AG09319 (cell line): ENCODE results near the gene IL15RA.

ENCODE experiments used
- DNase-seq: peaks from one replicate; pipeline ENCODE4 v3.0.0-alpha.2; 2010; ENCODE audit warnings: low read depth; ENCODE audit errors: extremely low read depth
- CTCF ChIP-seq: IDR thresholded peaks from 2 replicates; pipeline ENCODE4 v1.5.1; 2011; ENCODE audit warnings: low read depth, mild to moderate bottlenecking, inconsistent platforms, low read length, moderate library complexity

The IL15RA gene

GRCh38 chr10:5976512-5977470 is 552 bp downstream of the IL15RA start:
- DNase-seq = peak; percentile 7
- TF ChIP-seq CTCF = no peak

- DNase-seq = peak; percentile 37
- no peak for TF ChIP-seq CTCF
Observed at GRCh38 chr10:5975641-5976473, 1.5 kb downstream of the IL15RA start.

GRCh38 chr10:5973069-5973468 is 4.3 kb downstream of the IL15RA start:
- no peak for DNase-seq
- TF ChIP-seq CTCF = no peak

GRCh38 chr10:5971886-5972285 is 5.5 kb downstream of the IL15RA start:
- DNase-seq = no peak

GRCh38 chr10:5971315-5971832 is 6.0 kb downstream of the IL15RA start:
- no peak for TF ChIP-seq CTCF
- no peak for DNase-seq

More at GRCh38 chr10:5971886-5972285, 5.5 kb downstream of the IL15RA start:
- TF ChIP-seq CTCF = no peak

GRCh38 chr10:5970527-5970926 is 6.8 kb downstream of the IL15RA start:
- DNase-seq = no peak
- no peak for TF ChIP-seq CTCF
